B cell (primary cell): Measurements from ENCODE around the gene KCNAB3. TPM values are rescaled to one million over a fixed set of nuclear protein-coding genes. Genes with fewer than 3 reads are reported as not detected.

Experiments used
- ATAC-seq: fragments of 200-7000 bp; cut with Tn5 transposase; one replicate; pipeline ENCODE4 v1.10.0; 2021; ENCODE audit warnings: low read depth, mild to moderate bottlenecking, moderate number of reproducible peaks, moderate library complexity
- CTCF ChIA-PET: fragments of 350-600 bp; sonication (Branson Sonifier 250); formaldehyde crosslinking; loops from one replicate; lab custom pipeline; 2021; ENCODE audit warnings: antibody characterized with exemption, inconsistent platforms; lab: Charles Lee
- POLR2A ChIA-PET: fragments of 350-600 bp; sonication (Branson Sonifier 250); formaldehyde crosslinking; loops from one replicate; lab custom pipeline; 2021; ENCODE audit warnings: antibody characterized with exemption; lab: Charles Lee
- DNase-seq: peaks from one replicate; pipeline ENCODE4 v3.0.0; 2013
- H2AFZ ChIP-seq: 2 replicates; pipeline ENCODE4 v1.6.1; 2012; ENCODE audit warnings: mild to moderate bottlenecking, low read depth, low read length; ENCODE audit not compliant: insufficient read depth, poor library complexity, severe bottlenecking
- H3K27ac ChIP-seq, 2 donors: 1 replicate in 1 of 2; 2 replicates in 1 of 2; pipeline ENCODE4 v1.5.1; 2012 to 2013; ENCODE audit warnings: low read length in 2 of 2, mild to moderate bottlenecking in 2 of 2, moderate library complexity in 1 of 2
- H3K27me3 ChIP-seq, 4 experiments: fragments of 200-600 bp in 1 of 4; sonication (generic) in 1 of 4; replicated peaks in 1 of 4; 1 replicate in 2 of 4; 2 replicates in 2 of 4; pipeline versions ENCODE4 v1.6.1 to v1.7.0; 2013 to 2016; ENCODE audit warnings: low read length in 3 of 4, mild to moderate bottlenecking in 2 of 4, mixed read lengths in 1 of 4, moderate library complexity in 1 of 4; ENCODE audit not compliant: insufficient read depth in 4 of 4, control insufficient read depth in 3 of 4; ENCODE audit errors: control extremely low read depth in 1 of 4
- H3K36me3 ChIP-seq, 2 experiments: replicated peaks in 1 of 2; 1 replicate in 1 of 2; 2 replicates in 1 of 2; pipeline versions ENCODE4 v1.6.1 to v1.7.1; 2013; ENCODE audit warnings: low read length in 1 of 2; ENCODE audit not compliant: insufficient read depth in 2 of 2, control insufficient read depth in 1 of 2; ENCODE audit errors: control extremely low read depth in 1 of 2, extremely low read depth in 1 of 2
- H3K4me1 ChIP-seq, 2 donors: fragments of 200-600 bp in 1 of 2; sonication (generic) in 1 of 2; 1 replicate in 1 of 2; 2 replicates in 1 of 2; pipeline versions ENCODE4 v1.5.1 to v1.6.1; 2013 to 2017; ENCODE audit warnings: low read length in 2 of 2; ENCODE audit not compliant: control insufficient read depth in 2 of 2, insufficient read depth in 2 of 2
- H3K4me2 ChIP-seq: replicated peaks from 2 replicates; pipeline ENCODE3; 2012; ENCODE audit warnings: mild to moderate bottlenecking, low read depth, low read length; ENCODE audit not compliant: poor library complexity, severe bottlenecking
- H3K4me3 ChIP-seq, 5 experiments: fragments of 200-600 bp in 1 of 5; sonication (generic) in 1 of 5; 1 replicate in 3 of 5; 2 replicates in 2 of 5; pipeline versions ENCODE4 v1.5.1 to v1.7.0; 2011 to 2016; ENCODE audit warnings: low read length in 4 of 5, mild to moderate bottlenecking in 4 of 5, low read depth in 2 of 5, control low read depth in 1 of 5, moderate library complexity in 1 of 5; ENCODE audit not compliant: insufficient read depth in 1 of 5; ENCODE audit errors: control extremely low read depth in 1 of 5, extremely low read depth in 1 of 5
- H3K79me2 ChIP-seq: fragments of 200-600 bp; sonication (generic); one replicate; pipeline ENCODE4 v1.6.0; 2016; ENCODE audit warnings: low read length; ENCODE audit not compliant: control insufficient read depth, insufficient read depth
- H3K9ac ChIP-seq: fragments of 200-600 bp; sonication (generic); 2 replicates; pipeline ENCODE4 v1.6.1; 2017; ENCODE audit warnings: mild to moderate bottlenecking, low read length, moderate library complexity
- H3K9me3 ChIP-seq, 3 donors: one replicate each; pipeline versions ENCODE4 v1.6.1 to v1.7.1; 2013; ENCODE audit warnings: low read length in 2 of 3; ENCODE audit not compliant: control insufficient read depth in 2 of 3, insufficient read depth in 1 of 3; ENCODE audit errors: control extremely low read depth in 1 of 3
- H4K20me1 ChIP-seq: 2 replicates; pipeline ENCODE4 v1.6.0; 2012; ENCODE audit warnings: mild to moderate bottlenecking, low read length; ENCODE audit not compliant: insufficient read depth, control insufficient read depth, poor library complexity, severe bottlenecking
- H3K27ac Mint-ChIP-seq: one replicate; pipeline ENCODE4 v1.8.0; 2021; ENCODE audit warnings: mixed read lengths
- H3K27me3 Mint-ChIP-seq: one replicate; pipeline ENCODE4 v1.8.0; 2021; ENCODE audit warnings: mixed read lengths
- H3K4me1 Mint-ChIP-seq: one replicate; pipeline ENCODE4 v1.8.0; 2021; ENCODE audit warnings: mixed read lengths
- H3K4me3 Mint-ChIP-seq: one replicate; pipeline ENCODE4 v1.8.0; 2021; ENCODE audit warnings: mixed read lengths
- H3K9me3 Mint-ChIP-seq: one replicate; pipeline ENCODE4 v1.8.0; 2022; ENCODE audit warnings: mixed read lengths; ENCODE audit not compliant: insufficient read depth
- CTCF ChIP-seq: fragments of 200-600 bp; IDR thresholded peaks from one replicate; pipeline ENCODE4 v1.8.0; 2022; ENCODE audit warnings: antibody characterized with exemption, mild to moderate bottlenecking
- EZH2 ChIP-seq: IDR thresholded peaks from 2 replicates; pipeline ENCODE4 v1.6.1; 2012; ENCODE audit warnings: borderline replicate concordance, low read depth, mild to moderate bottlenecking, moderate library complexity, low read length; ENCODE audit not compliant: insufficient read depth, poor library complexity, severe bottlenecking
- WGBS: methylation state at CpG from one replicate; pipeline ENCODE4 v1.1.5; 2013; ENCODE audit warnings: missing lambda C conversion rate; ENCODE audit not compliant: insufficient coverage; 5-methylcytosine and 5-hydroxymethylcytosine counted together
- intact Hi-C: fragments of 100-400 bp; cut with micrococcal nuclease; formaldehyde crosslinking; loops from one replicate; pipeline ENCODE4 v1.10.0; 2022
- polyA plus RNA-seq: library from polyadenylated mRNA; depleted of rRNA; stranded (reverse); fragments of >200 nt; gene quantifications from 2 replicates; pipeline ENCODE4 v1.2.3, GENCODE V29; 2012
- total RNA-seq, 2 donors: library from RNA; stranded (reverse); fragments of 120-200 nt in 1 of 2; gene quantifications; 1 replicate in 1 of 2; 2 replicates in 1 of 2; pipeline versions ENCODE4 v1.2.3 to v1.2.4, GENCODE V29; 2013 to 2022

KCNAB3 gene
- total and polyA plus RNA-seq, 2 donors (not counting 1 experiment from before 2014, with no cell fraction given), result 11.4 to 16.3 TPM

- intact Hi-C loops, result no loop called here
- Histone ChIP-seq H3K4me3 (no peak overlapping the region), H3K9ac (no peak overlapping the region), H3K27ac (no peak overlapping the region), H3K4me2 (no peak overlapping the region), H3K4me1 (peaks cover 0 to 11% of the 10 kb centered on the region in 2 donors), H3K27me3 (no peaks in the 10 kb centered on the region), H3K79me2 (no peaks in the 10 kb centered on the region), H4K20me1 (no peaks in the 10 kb centered on the region), H3K9me3 (no peaks in the 10 kb centered on the region), H3K36me3 (peaks cover 17 to 59% of the 10 kb centered on the region in 2 experiments), H2AFZ (no peak overlapping the region)
- WGBS, result 91% methylated on average over 13 of the region's 13 CpGs
- POLR2A ChIA-PET, result no interaction called here
- no peaks in the 10 kb centered on the region for H3K27me3 Mint-ChIP-seq
- H3K4me1 Mint-ChIP-seq, result no peaks in the 10 kb centered on the region
- no peak overlapping the region for H3K4me3 Mint-ChIP-seq
- CTCF ChIA-PET, result interaction anchor here (1.0 to 2.1 kb wide), 2 partner anchors 30 to 47 kb away, joined by 3 to 8 read pairs; no protein-coding TSS in a partner anchor
- no peak overlapping the region for H3K27ac Mint-ChIP-seq
- no peak for TF ChIP-seq EZH2
- no peak for TF ChIP-seq CTCF
- DNase-seq, result no peak
- no peaks in the 10 kb centered on the region for H3K9me3 Mint-ChIP-seq
- ATAC-seq, result no peak
Observed at GRCh38 chr17:7943291-7943690, 13.6 kb upstream of the KCNAB3 start.

GRCh38 chr17:7940743-7941142, 11.1 kb upstream of the KCNAB3 start:
- ATAC-seq (no peak), DNase-seq (no peak)
- Histone ChIP-seq H3K27ac (no peak overlapping the region), H3K9me3 (no peaks in the 10 kb centered on the region), H3K79me2 (no peaks in the 10 kb centered on the region), H2AFZ (no peak overlapping the region), H3K4me3 (no peak overlapping the region), H3K9ac (no peak overlapping the region), H3K27me3 (no peaks in the 10 kb centered on the region), H3K4me2 (no peak overlapping the region), H3K4me1 (peaks cover 0 to 9% of the 10 kb centered on the region in 2 donors), H3K36me3 (peaks cover 11 to 51% of the 10 kb centered on the region in 2 experiments), H4K20me1 (no peaks in the 10 kb centered on the region)
- TF ChIP-seq EZH2 (no peak), CTCF (no peak)
- POLR2A ChIA-PET, result no interaction called here
- CTCF ChIA-PET, result interaction anchor here (1.5 to 2.2 kb wide), 2 partner anchors 49 to 78 kb away, joined by 4 to 12 read pairs; no protein-coding TSS in a partner anchor
- intact Hi-C loops, result no loop called here
- H3K9me3 Mint-ChIP-seq, result no peaks in the 10 kb centered on the region
- H3K27me3 Mint-ChIP-seq, result no peaks in the 10 kb centered on the region
- H3K4me1 Mint-ChIP-seq, result no peaks in the 10 kb centered on the region
- 100% methylated on average over 3 of the region's 6 CpGs for WGBS
- no peak overlapping the region for H3K4me3 Mint-ChIP-seq
- no peak overlapping the region for H3K27ac Mint-ChIP-seq
